ENCODE measurements around the gene CBX8. TPM values are rescaled to one million over a fixed set of nuclear protein-coding genes. Genes with fewer than 3 reads are reported as not detected.

CBX8 gene
- 7.5 TPM for total RNA-seq
- long read RNA-seq, transcript CBX8-201 (5 exons, 3,791 nt), result major isoform, 6 of 7 reads
- long read RNA-seq, partial matches to known transcripts, result 0 of 7 reads
- long read RNA-seq, other reads (novel, unspliced or antisense), result 1 of 7 reads

DNA sequence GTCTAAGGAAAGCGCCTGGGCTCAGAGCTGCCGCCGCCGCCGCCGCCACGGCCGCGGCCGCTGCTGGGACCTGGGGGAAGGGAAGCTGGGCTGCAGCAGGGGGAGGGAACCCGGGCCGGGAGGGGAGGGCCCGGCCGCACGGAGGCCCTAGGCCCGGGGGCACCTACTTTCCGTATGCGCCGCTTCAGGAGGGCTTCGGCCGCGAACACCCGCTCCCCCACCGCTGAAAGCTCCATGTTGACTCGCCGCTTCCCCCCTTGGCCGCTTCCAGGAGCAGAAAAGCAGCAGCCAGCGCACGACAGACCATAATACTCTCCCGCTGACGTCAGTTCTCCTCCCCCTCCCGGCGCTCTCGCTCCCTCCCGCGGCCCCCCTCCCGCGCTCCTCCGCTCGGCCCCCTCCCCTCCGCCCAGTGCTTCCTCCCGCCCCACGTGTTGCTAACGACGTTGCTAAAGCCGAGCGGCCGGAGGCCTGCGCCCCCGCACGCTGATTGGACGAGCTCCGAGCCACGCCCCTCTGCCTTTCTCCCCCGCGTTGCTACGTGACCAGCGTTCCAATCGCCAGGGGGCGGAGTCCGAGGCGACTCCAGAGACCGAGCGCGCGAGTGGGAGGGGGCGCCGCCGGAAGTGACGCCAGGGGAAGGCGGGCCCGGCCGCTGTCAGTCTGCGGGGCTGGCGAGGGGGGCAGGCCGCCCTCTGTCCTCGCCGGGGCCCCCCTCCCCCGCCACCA, at the start of gene CBX8:
TSS of gene CBX8 (minus strand) at position 315 of the 729 bp plus-strand sequence. CDS start at position 236, 79 bp downstream.
- Histone ChIP-seq H3K4me3 (peak within 1 kb of the TSS; percentile 78), H3K27ac (replicated peaks) (peak within 1 kb of the TSS; percentile 92), H3K9me3 (replicated peaks) (no peaks in the 10 kb centered on the region), H3K4me1 (peaks cover 69% of the 10 kb centered on the region), H3K36me3 (peaks cover 10% of the 10 kb centered on the region), H3K27me3 (ENCODE audit: low read depth) (peaks cover 70% of the 10 kb centered on the region)
- TF ChIP-seq CTCF (IDR thresholded peaks at IDR 0.05; ENCODE audit: borderline replicate concordance), result peak; percentile 27
- DNase-seq, result peak; percentile 100
- intact Hi-C loops (cut with micrococcal nuclease), result no loop called here

- Histone ChIP-seq H3K27ac (replicated peaks) (peak overlapping the region; percentile 80), H3K4me1 (peaks cover 51% of the 10 kb centered on the region), H3K9me3 (replicated peaks) (no peaks in the 10 kb centered on the region), H3K27me3 (ENCODE audit: low read depth) (peaks cover 48% of the 10 kb centered on the region), H3K4me3 (peak overlapping the region; percentile 82), H3K36me3 (no peaks in the 10 kb centered on the region)
- intact Hi-C loops (cut with micrococcal nuclease), result no loop called here
- DNase-seq, result no peak
- TF ChIP-seq CTCF (IDR thresholded peaks at IDR 0.05; ENCODE audit: borderline replicate concordance), result no peak
Measured at GRCh38 chr17:79845601-79845949, 48.7 kb upstream of the CBX8 start.

DNA sequence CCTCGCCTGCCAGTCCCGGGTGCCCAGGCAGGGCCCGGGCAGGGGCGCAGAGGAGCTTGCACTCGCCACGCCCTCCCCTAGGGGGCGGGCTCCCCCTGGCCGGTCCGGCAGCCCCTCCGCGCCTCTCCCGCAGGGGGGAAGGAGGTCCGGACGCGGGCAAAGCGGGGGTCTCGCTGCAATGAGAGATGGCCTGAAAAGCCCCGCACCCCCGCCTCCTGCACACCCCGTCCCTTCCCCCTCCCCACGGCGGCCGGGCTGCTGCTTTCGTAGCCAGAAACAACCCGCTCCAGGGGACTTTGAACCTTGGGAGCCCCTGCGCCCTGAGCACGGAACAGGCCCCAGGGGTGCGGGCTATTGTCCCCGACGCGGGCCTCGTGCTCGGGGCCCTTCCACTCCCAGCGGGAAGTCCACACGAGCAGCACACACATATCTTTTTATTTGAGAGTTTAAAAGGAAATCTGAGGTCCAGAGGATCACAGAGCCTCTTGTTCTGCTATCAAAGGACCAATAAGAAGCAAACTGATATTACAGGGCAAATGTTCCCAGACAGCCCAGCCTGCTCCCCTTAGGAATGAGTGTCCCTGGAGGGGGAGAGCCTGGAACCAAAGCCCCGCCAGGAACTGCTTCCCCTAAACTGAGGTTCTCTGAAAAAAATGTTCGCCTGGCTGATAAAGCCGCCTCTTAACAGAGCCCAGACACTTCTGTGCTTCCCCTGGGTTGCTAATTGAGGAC, 48.2 kb upstream of the CBX8 start:
- Histone ChIP-seq H3K4me1 (peaks cover 57% of the 10 kb centered on the region), H3K27me3 (ENCODE audit: low read depth) (peaks cover 52% of the 10 kb centered on the region), H3K36me3 (no peaks in the 10 kb centered on the region), H3K4me3 (peak overlapping the region; percentile 82), H3K27ac (replicated peaks) (peak overlapping the region; percentile 80), H3K9me3 (replicated peaks) (no peaks in the 10 kb centered on the region)
- intact Hi-C loops (cut with micrococcal nuclease), result no loop called here
- peak; percentile 54 for DNase-seq
- peak; percentile 86 for TF ChIP-seq CTCF (IDR thresholded peaks at IDR 0.05; ENCODE audit: borderline replicate concordance)

- Histone ChIP-seq H3K4me1 (peaks cover 62% of the 10 kb centered on the region), H3K9me3 (replicated peaks) (no peaks in the 10 kb centered on the region), H3K4me3 (peak overlapping the region; percentile 82), H3K27me3 (ENCODE audit: low read depth) (peaks cover 48% of the 10 kb centered on the region), H3K36me3 (no peaks in the 10 kb centered on the region), H3K27ac (replicated peaks) (peak overlapping the region; percentile 80)
- DNase-seq, result peak; percentile 78
- intact Hi-C loops (cut with micrococcal nuclease), result no loop called here
- TF ChIP-seq CTCF (IDR thresholded peaks at IDR 0.05; ENCODE audit: borderline replicate concordance), result no peak
Measured at GRCh38 chr17:79843816-79844800, 47.2 kb upstream of the CBX8 start.

- Histone ChIP-seq H3K36me3 (no peaks in the 10 kb centered on the region), H3K4me1 (peaks cover 68% of the 10 kb centered on the region), H3K4me3 (peak overlapping the region; percentile 82), H3K27ac (replicated peaks) (peak overlapping the region; percentile 80), H3K27me3 (ENCODE audit: low read depth) (peaks cover 43% of the 10 kb centered on the region), H3K9me3 (replicated peaks) (no peaks in the 10 kb centered on the region)
- no peak for TF ChIP-seq CTCF (IDR thresholded peaks at IDR 0.05; ENCODE audit: borderline replicate concordance)
- intact Hi-C loops (cut with micrococcal nuclease), result no loop called here
- DNase-seq, result no peak
Measured at GRCh38 chr17:79843474-79843815, 46.6 kb upstream of the CBX8 start.

Measured in left ventricle myocardium inferior (tissue), 1 donor.